ENCODE measurements around the gene ERICH6B.

DNA sequence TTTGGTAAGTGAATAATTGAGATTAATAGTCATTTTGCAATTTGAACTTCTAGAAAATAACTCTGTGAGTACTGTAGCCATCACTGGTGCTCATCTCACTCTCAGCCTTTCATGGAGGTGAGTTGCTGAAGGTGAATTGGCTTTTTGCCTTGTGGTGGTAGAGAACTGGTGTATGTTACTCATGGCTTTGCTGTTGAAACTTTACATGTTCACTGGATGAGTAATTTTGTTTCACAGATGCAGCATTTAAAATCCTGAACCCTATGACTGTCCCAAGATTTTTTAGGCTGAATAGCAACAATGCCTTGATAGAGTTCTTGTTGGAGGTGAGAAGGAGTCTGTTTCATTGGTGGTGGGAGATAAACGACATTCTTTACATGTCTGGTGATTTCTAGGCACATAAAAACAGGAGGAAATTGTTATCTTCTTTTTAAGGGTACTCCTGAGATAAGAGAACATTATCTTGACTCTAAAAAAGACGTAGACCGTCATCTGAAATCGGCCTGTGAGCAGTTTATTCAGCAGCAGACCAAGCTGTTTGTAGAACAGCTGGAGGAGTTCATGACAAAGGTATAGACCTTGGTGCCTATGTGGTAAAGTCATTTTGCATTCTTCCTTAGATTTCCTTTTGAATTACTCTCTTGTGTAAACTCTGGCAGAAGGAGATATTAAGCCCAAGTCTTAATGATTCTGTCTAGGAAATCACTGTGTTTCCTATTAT lies 96.9 kb downstream of the ERICH6B start:
- TF ChIP-seq, protein P1, sequence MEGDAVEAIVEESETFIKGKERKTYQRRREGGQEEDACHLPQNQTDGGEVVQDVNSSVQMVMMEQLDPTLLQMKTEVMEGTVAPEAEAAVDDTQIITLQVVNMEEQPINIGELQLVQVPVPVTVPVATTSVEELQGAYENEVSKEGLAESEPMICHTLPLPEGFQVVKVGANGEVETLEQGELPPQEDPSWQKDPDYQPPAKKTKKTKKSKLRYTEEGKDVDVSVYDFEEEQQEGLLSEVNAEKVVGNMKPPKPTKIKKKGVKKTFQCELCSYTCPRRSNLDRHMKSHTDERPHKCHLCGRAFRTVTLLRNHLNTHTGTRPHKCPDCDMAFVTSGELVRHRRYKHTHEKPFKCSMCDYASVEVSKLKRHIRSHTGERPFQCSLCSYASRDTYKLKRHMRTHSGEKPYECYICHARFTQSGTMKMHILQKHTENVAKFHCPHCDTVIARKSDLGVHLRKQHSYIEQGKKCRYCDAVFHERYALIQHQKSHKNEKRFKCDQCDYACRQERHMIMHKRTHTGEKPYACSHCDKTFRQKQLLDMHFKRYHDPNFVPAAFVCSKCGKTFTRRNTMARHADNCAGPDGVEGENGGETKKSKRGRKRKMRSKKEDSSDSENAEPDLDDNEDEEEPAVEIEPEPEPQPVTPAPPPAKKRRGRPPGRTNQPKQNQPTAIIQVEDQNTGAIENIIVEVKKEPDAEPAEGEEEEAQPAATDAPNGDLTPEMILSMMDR (conservative IDR thresholded peaks at IDR 0.05): no peak
- TF ChIP-seq EZH2 (IDR thresholded peaks at IDR 0.05; ENCODE audit: low read depth): no peak

All from PC-9 (cell line).